ENCODE data around the gene ZNF804B.
"Not testable (repeated sequence)": the region's sequence is repeated elsewhere in the genome, so short reads cannot be mapped to it uniquely, and the experiment has no call there.

ZNF804B gene

DNA sequence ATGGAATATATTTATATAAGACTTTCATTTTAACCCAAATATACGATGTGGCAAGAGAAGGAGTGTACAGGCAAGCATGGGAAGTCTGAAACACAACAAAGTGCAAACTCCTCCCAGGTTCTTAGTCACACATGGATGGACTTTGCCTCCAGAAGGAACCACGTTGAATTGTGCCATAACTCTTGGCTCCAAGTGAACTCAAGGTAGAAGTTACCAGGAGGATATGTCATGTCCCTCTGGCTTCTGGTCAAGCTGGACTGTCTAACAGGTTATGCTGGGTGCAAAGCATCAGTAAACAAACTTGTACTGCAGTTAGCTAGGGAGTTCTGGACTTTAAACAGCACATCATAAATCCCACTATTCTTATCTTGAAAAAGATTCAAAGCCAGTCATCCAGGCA is 364.4 kb downstream of the ZNF804B start:
- no peaks in the 10 kb centered on the region for H3K4me1 ChIP-seq (ENCODE audit: insufficient read depth, low read length)
- no peaks in the 10 kb centered on the region for H3K36me3 ChIP-seq (ENCODE audit: insufficient read depth, low read length)
- H3K9me3 ChIP-seq (ENCODE audit: control insufficient read depth, insufficient read depth, low read length): no peaks in the 10 kb centered on the region
- H3K9ac ChIP-seq (ENCODE audit: low read depth, low read length): no peak overlapping the region

DNA sequence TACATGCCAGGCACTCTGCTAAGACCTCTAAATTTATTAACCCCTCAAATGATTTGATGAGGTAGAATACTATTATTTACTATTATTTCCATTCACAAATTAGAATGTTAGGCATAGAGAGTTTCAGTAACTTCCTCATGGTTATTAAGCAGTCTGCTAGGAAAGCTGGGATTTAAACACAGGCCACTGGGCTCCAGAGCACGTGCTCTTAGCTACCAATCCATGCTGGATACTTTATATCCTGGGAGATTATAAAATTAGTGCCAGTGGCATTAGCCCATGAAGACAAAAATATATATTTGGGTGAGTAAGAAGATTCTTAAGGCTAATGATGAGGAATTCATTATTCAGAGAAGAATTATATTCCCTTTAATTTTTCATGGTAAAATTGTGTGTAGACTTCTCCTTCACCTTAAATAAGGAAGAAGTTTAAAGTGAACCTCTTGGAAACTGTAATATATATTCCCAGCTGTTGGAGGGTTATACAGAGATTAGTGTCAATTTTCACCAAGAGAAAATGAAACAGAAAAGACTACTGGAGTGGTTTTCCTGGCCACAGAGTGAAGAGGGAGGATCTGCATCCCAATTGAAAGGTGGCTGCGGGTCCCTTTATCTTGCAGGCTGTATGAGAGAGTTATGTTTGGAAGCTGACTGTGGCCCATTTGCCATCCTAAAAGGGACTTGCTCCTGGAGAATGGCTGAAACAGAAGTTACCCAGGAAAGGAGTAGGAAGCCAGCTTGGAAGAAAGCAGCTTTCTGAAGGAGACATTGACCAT is 370.3 kb downstream of the ZNF804B start:
- no peaks in the 10 kb centered on the region for H3K9me3 ChIP-seq (ENCODE audit: control insufficient read depth, insufficient read depth, low read length)
- H3K9ac ChIP-seq (ENCODE audit: low read depth, low read length): no peak overlapping the region
- no peaks in the 10 kb centered on the region for H3K4me1 ChIP-seq (ENCODE audit: insufficient read depth, low read length)
- no peaks in the 10 kb centered on the region for H3K36me3 ChIP-seq (ENCODE audit: insufficient read depth, low read length)

DNA sequence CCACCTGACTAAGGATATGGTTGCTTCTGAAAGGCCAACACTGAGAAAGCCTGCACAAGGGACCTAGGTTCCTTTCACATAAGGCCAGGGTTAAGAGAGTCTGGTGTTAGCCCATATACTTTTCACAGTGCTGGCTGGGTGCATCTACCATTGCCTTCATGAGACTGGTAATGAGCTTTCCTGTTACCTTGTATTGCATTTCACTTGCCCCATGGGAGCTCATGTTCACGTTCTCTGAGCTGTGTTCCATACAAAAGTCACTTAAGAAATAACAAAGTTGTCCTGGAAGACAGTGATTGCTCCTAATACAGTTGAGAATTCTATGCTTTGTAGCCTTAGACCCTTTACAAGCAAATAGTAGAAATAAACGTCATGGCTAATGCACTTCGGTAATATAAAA is 373.9 kb downstream of the ZNF804B start:
- Histone ChIP-seq H3K9me3 (ENCODE audit: control insufficient read depth, insufficient read depth, low read length) (no peaks in the 10 kb centered on the region), H3K36me3 (ENCODE audit: insufficient read depth, low read length) (no peaks in the 10 kb centered on the region), H3K9ac (ENCODE audit: low read depth, low read length) (no peak overlapping the region), H3K4me1 (ENCODE audit: insufficient read depth, low read length) (no peaks in the 10 kb centered on the region)

DNA sequence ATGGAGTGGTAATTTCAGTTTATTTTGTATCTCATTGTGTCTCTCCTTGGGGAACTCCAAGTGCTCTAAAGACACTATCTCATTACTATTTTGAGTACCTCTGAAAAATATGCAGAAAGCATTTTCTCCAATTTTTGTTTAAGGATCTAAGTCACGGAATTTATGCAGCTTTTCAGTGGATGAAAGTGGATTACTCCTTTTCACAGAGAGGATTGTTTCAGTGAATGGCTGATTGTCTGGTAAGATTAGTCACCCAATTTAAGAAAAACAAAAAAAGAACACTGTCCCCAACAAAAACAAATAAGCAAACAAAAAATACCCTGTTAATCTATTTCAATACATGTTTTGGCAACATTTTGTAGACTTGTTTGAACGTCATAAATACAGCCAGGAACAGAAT is 374.3 kb downstream of the ZNF804B start:
- Histone ChIP-seq H3K9ac (ENCODE audit: low read depth, low read length) (no peak overlapping the region), H3K36me3 (ENCODE audit: insufficient read depth, low read length) (no peaks in the 10 kb centered on the region), H3K4me1 (ENCODE audit: insufficient read depth, low read length) (no peaks in the 10 kb centered on the region), H3K9me3 (ENCODE audit: control insufficient read depth, insufficient read depth, low read length) (no peaks in the 10 kb centered on the region)

DNA sequence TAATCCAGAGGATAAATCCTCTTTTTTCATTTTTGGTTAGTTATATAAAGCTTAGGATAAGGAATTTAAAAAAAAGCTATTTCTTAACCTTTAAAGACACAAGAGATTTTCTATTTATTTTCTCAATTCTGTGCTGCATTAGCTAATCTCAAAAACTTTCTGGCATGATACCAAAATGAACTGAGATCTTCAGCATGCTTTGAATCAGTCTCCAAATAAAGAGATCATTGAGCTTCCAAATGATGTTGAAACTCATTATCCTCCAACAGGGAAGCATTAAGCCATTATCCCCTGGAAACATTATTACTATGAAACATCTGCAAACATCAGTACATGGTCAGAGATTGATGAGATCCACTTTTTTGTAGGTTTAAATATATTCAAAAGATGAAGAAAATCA is 386.3 kb downstream of the ZNF804B start:
- Histone ChIP-seq H3K36me3 (ENCODE audit: insufficient read depth, low read length) (no peaks in the 10 kb centered on the region), H3K4me1 (ENCODE audit: insufficient read depth, low read length) (peaks cover 5% of the 10 kb centered on the region; the same call in 1 of the 2 replicates)

DNA sequence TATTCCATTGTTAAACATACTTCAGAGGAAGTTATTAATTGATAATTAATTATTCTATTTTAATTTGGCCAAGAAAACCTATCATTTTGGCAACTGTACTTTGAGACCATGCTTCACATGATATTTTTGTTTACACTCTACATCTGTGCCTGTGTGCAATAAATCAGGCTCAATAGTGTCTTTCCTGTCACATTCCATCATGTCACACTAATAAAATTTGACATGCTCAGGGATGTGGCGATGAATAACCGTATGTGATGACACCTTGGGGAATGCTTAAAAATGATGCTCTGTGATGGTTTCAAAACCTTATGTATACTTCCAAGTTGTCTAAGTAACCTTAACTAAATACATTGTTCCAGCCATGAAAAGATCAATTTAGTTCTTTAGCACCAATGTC is 400.6 kb downstream of the ZNF804B start:
- no peak overlapping the region for H3K9ac ChIP-seq (ENCODE audit: low read depth, low read length)

More for the DNA sequence above, 386.3 kb downstream of the ZNF804B start:
- 0 out of 2 replicates have a peak, but pooled peaks cover 5% of the 10 kb centered on the region for H3K9me3 ChIP-seq (ENCODE audit: control insufficient read depth, insufficient read depth, low read length)
- no peak overlapping the region for H3K9ac ChIP-seq (ENCODE audit: low read depth, low read length)

DNA sequence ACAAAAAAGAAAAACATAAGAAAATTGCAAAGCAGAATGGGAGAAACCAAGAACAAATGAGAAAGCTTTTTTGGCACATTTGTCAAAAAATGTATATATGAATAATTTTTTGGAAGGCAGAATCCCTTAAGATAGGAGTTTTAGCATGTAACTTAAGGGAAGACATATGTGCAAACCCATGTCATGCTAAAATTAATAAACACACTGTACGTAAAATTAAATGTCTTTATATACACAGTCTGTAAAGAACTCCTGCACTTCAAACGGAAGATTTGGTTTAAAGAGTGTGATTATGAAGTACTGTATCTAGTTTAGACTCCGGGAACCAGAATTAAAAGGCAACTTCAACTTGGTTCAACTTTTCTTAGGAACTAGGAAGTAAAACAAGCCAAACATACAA is 405.9 kb downstream of the ZNF804B start:
- Histone ChIP-seq H3K36me3 (ENCODE audit: insufficient read depth, low read length) (no peaks in the 10 kb centered on the region), H3K4me1 (ENCODE audit: insufficient read depth, low read length) (no peaks in the 10 kb centered on the region), H3K9me3 (ENCODE audit: control insufficient read depth, insufficient read depth, low read length) (no peaks in the 10 kb centered on the region; the same call in 1 of the 2 replicates)

More for the DNA sequence above, 400.6 kb downstream of the ZNF804B start:
- Histone ChIP-seq H3K9me3 (ENCODE audit: control insufficient read depth, insufficient read depth, low read length) (no peaks in the 10 kb centered on the region), H3K36me3 (ENCODE audit: insufficient read depth, low read length) (no peaks in the 10 kb centered on the region), H3K4me1 (ENCODE audit: insufficient read depth, low read length) (no peaks in the 10 kb centered on the region)

DNA sequence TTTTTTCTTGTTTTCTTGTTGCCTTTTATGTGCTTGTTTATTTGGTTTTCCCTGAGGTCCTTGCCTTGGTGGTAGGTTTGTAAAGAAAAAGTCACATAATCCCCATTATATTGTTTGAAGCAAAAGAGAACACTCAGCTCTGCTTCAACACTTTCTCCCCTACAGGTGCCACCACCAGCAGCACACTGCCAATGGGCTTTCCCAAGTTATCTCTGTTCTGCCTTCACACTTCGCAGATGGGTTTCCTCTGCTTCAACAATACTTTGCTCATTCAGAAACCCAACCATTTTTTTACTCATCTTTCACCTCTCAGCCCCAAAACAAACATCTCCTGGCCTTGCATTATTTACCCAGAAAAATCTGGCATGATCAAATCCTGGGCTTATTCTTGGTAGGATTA is 411.1 kb downstream of the ZNF804B start:
- Histone ChIP-seq H3K4me1 (ENCODE audit: insufficient read depth, low read length) (no peaks in the 10 kb centered on the region), H3K36me3 (ENCODE audit: insufficient read depth, low read length) (no peaks in the 10 kb centered on the region), H3K9me3 (ENCODE audit: control insufficient read depth, insufficient read depth, low read length) (no peaks in the 10 kb centered on the region; the same call in 1 of the 2 replicates), H3K9ac (ENCODE audit: low read depth, low read length) (no peak overlapping the region)

More for the DNA sequence above, 405.9 kb downstream of the ZNF804B start:
- no peak overlapping the region for H3K9ac ChIP-seq (ENCODE audit: low read depth, low read length)

DNA sequence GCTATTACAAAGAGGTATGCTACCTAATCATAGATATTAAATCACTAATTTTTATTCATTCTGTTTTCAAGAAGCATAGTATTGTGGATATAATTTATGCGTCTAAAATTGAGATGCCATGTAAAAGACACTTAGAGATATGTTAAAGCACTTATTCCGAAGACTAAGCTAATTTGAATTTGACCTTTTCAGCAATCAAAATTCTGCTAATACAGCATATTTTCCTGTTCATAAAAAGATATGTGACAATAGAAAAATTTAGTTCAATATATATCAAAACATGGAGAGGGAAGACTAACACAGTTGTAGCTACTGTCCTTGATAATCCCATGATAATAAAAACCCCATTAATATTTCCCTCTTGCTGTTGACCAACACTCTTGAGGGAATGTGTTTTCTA is 422.6 kb downstream of the ZNF804B start:
- no peaks in the 10 kb centered on the region; the same call in 1 of the 2 replicates for H3K4me1 ChIP-seq (ENCODE audit: insufficient read depth, low read length)

DNA sequence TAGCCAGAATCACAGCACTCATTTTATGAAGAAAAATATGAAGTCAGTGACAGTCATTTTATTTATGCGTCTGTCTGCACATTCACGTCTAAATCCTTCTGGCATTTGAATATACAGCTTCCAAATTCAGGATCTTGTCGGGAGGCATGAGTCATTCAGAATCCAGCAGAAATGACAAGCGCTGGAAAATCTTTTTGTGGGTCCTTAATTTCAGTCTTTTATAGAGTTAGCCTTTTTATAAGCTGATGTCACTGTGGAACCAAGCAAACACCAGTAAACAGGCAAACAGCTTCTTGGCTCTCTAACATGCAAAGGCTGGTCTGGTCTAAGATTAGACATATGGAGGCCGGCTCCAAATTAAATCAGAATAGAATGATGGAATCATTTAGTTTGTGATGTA is 424.2 kb downstream of the ZNF804B start:
- H3K9me3 ChIP-seq (ENCODE audit: control insufficient read depth, insufficient read depth, low read length): no peaks in the 10 kb centered on the region
- no peaks in the 10 kb centered on the region for H3K36me3 ChIP-seq (ENCODE audit: insufficient read depth, low read length)
- H3K4me1 ChIP-seq (ENCODE audit: insufficient read depth, low read length): no peaks in the 10 kb centered on the region; the same call in 1 of the 2 replicates

More for the DNA sequence above, 422.6 kb downstream of the ZNF804B start:
- Histone ChIP-seq H3K36me3 (ENCODE audit: insufficient read depth, low read length) (no peaks in the 10 kb centered on the region), H3K9ac (ENCODE audit: low read depth, low read length) (no peak overlapping the region), H3K9me3 (ENCODE audit: control insufficient read depth, insufficient read depth, low read length) (no peaks in the 10 kb centered on the region)

DNA sequence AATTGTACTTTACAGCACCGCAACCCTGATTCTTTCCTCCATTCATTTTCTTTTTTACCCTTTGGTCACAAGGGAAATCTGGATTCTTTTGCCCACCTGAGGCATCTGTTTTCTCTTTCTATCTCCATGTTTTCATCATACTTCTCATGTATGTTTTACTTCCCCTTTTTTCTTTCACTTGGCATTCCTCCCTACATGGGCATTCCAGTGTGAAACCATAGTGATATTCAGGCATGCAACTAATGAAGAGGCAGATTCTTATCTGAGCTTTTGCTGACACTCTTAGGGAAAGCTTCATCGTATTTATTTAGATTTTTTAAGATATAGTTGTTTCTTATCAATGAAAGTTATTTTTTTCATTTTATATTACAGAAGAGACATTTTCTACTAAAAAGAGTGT is 441.3 kb downstream of the ZNF804B start:
- no peaks in the 10 kb centered on the region for H3K9me3 ChIP-seq (ENCODE audit: control insufficient read depth, insufficient read depth, low read length)
- no peaks in the 10 kb centered on the region for H3K36me3 ChIP-seq (ENCODE audit: insufficient read depth, low read length)
- no peaks in the 10 kb centered on the region for H3K4me1 ChIP-seq (ENCODE audit: insufficient read depth, low read length)
- no peak overlapping the region for H3K9ac ChIP-seq (ENCODE audit: low read depth, low read length)

More for the DNA sequence above, 424.2 kb downstream of the ZNF804B start:
- H3K9ac ChIP-seq (ENCODE audit: low read depth, low read length): no peak overlapping the region

DNA sequence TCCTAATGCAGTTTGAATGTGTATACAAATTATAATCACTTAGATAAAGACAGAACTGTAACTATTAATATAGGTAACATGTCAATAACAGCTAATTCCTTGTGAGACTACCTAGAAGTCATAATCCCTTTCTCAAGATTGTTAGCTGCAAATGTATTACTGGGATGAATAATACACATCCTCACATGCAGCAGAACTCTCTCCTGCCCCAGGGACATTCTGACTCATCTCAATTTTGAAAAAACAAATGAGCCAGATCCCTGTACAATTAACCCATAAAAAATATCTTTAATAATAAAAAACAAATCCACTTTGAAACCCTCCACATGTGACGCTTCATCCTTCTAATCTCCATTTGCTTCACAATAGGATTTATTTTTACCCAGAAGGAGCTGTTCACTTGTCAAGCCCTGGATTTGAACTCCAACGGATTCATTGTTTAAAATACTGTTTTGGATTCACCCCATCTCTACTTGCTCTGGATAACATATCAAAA is 464.4 kb downstream of the ZNF804B start:
- no peaks in the 10 kb centered on the region for H3K4me1 ChIP-seq (ENCODE audit: insufficient read depth, low read length)
- H3K9me3 ChIP-seq (ENCODE audit: control insufficient read depth, insufficient read depth, low read length): no peaks in the 10 kb centered on the region
- no peak overlapping the region for H3K9ac ChIP-seq (ENCODE audit: low read depth, low read length)
- no peaks in the 10 kb centered on the region for H3K36me3 ChIP-seq (ENCODE audit: insufficient read depth, low read length)

DNA sequence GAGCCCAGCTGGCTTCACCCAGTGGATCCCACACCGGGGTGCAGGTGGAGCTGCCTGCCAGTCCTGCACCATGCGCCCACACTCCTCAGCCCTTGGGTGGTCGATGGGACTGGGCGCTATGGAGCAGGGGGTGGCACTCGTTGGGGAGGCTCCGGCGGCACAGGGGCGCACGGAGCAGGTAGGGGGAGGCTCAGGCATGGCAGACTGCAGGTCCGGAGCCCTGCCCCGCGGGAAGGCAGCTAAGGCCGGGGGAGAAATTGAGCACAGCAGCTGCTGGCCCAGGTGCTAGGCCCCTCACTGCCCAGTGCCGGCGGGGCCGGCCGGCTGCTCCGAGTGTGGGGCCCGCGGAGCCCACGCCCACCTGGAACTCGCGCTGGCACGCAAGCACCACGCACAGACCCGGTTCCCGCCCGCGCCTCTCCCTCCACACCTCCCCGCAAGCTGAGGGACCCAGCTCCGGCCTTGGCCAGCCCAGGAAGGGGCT is 469.2 kb downstream of the ZNF804B start:
- H3K36me3 ChIP-seq (ENCODE audit: insufficient read depth, low read length); H3K9me3 ChIP-seq (ENCODE audit: control insufficient read depth, insufficient read depth, low read length); H3K4me1 ChIP-seq (ENCODE audit: insufficient read depth, low read length); H3K9ac ChIP-seq (ENCODE audit: low read depth, low read length): not testable (repeated sequence)

DNA sequence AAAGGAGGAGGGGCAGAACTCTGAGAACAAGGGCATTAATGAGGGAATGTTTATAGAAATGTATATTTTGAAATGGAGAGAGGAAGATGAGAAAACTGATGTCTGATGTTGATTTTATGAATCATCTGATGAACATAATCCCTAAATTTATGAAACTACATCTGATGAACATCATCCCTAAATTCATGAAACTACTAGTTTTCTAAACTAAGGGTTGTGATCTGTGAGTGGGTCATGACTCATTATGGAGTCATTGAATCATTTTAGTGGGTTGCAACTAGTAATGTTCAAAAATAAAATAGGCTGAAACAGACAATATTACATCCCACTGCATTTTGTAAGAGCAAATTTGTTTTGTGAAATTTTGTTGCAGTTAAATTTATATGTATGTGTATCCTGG is 478.7 kb downstream of the ZNF804B start:
- Histone ChIP-seq H3K9me3 (ENCODE audit: control insufficient read depth, insufficient read depth, low read length) (no peaks in the 10 kb centered on the region), H3K36me3 (ENCODE audit: insufficient read depth, low read length) (no peaks in the 10 kb centered on the region), H3K9ac (ENCODE audit: low read depth, low read length) (no peak overlapping the region), H3K4me1 (ENCODE audit: insufficient read depth, low read length) (no peaks in the 10 kb centered on the region)

DNA sequence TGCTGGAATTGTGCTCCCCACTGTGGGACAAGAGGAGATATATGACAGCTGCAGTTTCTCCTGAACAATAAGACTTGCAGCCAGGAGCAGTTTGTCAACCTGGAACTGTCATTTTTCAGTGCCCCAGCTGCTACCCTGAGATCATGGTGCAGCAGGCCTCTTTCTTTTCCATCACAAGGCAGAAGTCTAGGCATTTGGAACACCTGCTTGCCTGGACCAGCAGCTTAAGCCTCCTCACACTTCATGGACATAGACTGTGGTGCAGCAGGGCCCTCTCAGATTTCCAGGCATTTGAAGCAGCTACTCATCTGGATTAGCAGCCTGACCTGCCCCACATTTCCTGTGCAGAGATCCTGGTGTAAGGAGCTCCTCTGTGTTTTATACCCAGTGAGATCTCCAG is 486.7 kb downstream of the ZNF804B start:
- Histone ChIP-seq H3K36me3 (ENCODE audit: insufficient read depth, low read length) (no peaks in the 10 kb centered on the region; the same call in 1 of the 2 replicates), H3K9me3 (ENCODE audit: control insufficient read depth, insufficient read depth, low read length) (peaks cover 11% of the 10 kb centered on the region; the same call in 1 of the 2 replicates), H3K4me1 (ENCODE audit: insufficient read depth, low read length) (no peaks in the 10 kb centered on the region), H3K9ac (ENCODE audit: low read depth, low read length) (no peak overlapping the region)
